CD4-positive, alpha-beta T cell (primary cell): ENCODE data around the gene MACROD2. TPM values are rescaled to one million over a fixed set of nuclear protein-coding genes. Genes with fewer than 3 reads are reported as not detected.

Source experiments
- ATAC-seq: fragments of 200-7000 bp; cut with Tn5 transposase; one replicate; pipeline ENCODE4 v1.10.0; 2022; ENCODE audit warnings: mild to moderate bottlenecking; ENCODE audit not compliant: poor library complexity
- CTCF ChIA-PET: fragments of 350-600 bp; sonication (Branson Sonifier 250); formaldehyde crosslinking; loops from one replicate; lab custom pipeline; 2021; ENCODE audit warnings: antibody characterized with exemption, inconsistent platforms; lab: Charles Lee
- POLR2A ChIA-PET: fragments of 350-600 bp; sonication (Branson Sonifier 250); formaldehyde crosslinking; loops from one replicate; lab custom pipeline; 2021; ENCODE audit warnings: antibody characterized with exemption, inconsistent platforms; lab: Charles Lee
- DNase-seq, 14 experiments: peaks; one replicate each; pipeline ENCODE4 v3.0.0-alpha.2; 2013 to 2020; ENCODE audit warnings: mixed read lengths in 2 of 14
- H3K27ac ChIP-seq, 2 donors: one replicate each; pipeline versions ENCODE4 v1.5.1 to v1.7.0; 2013; ENCODE audit warnings: low read length in 2 of 2, low read depth in 1 of 2, mild to moderate bottlenecking in 1 of 2
- H3K27me3 ChIP-seq, 2 experiments: 1 replicate in 1 of 2; 2 replicates in 1 of 2; pipeline versions ENCODE4 v1.6.1 to v1.7.0; 2013; ENCODE audit warnings: low read length in 2 of 2, control low read depth in 1 of 2, mild to moderate bottlenecking in 1 of 2, moderate library complexity in 1 of 2; ENCODE audit not compliant: insufficient read depth in 2 of 2, control insufficient read depth in 1 of 2
- H3K36me3 ChIP-seq: one replicate; pipeline ENCODE4 v1.6.1; 2013; ENCODE audit warnings: low read length, control low read depth; ENCODE audit not compliant: insufficient read depth
- H3K4me1 ChIP-seq: one replicate; pipeline ENCODE4 v1.6.1; 2013; ENCODE audit warnings: low read length, control low read depth; ENCODE audit not compliant: insufficient read depth
- H3K4me3 ChIP-seq: one replicate; pipeline ENCODE4 v1.5.1; 2013; ENCODE audit warnings: mild to moderate bottlenecking, low read length, moderate library complexity
- H3K9me3 ChIP-seq, 2 experiments: 1 replicate in 1 of 2; 2 replicates in 1 of 2; pipeline versions ENCODE4 v1.6.1 to v1.7.0; 2013; ENCODE audit warnings: low read length in 2 of 2, mild to moderate bottlenecking in 2 of 2, control low read depth in 1 of 2, moderate library complexity in 1 of 2; ENCODE audit not compliant: control insufficient read depth in 1 of 2, insufficient read depth in 1 of 2
- H3K27ac Mint-ChIP-seq: one replicate; pipeline ENCODE4 v1.8.0; 2020; ENCODE audit warnings: mixed read lengths
- H3K27me3 Mint-ChIP-seq: one replicate; pipeline ENCODE4 v1.8.0; 2021; ENCODE audit warnings: mixed read lengths
- H3K36me3 Mint-ChIP-seq: one replicate; pipeline ENCODE4 v1.8.0; 2021; ENCODE audit warnings: low read depth, mixed read lengths
- H3K4me1 Mint-ChIP-seq: one replicate; pipeline ENCODE4 v1.8.0; 2021; ENCODE audit warnings: low read depth, mixed read lengths
- H3K4me3 Mint-ChIP-seq: one replicate; pipeline ENCODE4 v1.8.0; 2020; ENCODE audit warnings: mild to moderate bottlenecking, mixed read lengths
- H3K9me3 Mint-ChIP-seq: one replicate; pipeline ENCODE4 v1.8.0; 2020; ENCODE audit warnings: mixed read lengths
- CTCF ChIP-seq: fragments of 200-600 bp; IDR thresholded peaks from one replicate; pipeline ENCODE4 v1.8.0; 2022; ENCODE audit warnings: antibody characterized with exemption, mild to moderate bottlenecking
- intact Hi-C, 2 experiments: fragments of 100-400 bp; cut with DNase I in 1 of 2; cut with micrococcal nuclease in 1 of 2; formaldehyde crosslinking; loops; one replicate each; pipeline versions ENCODE4 v1.15.1 to v1.9.0; 2023 to 2025; cut with DNase I, micrococcal nuclease
- total RNA-seq, 174 experiments: library from RNA in 2 of 174; stranded (reverse) in 2 of 174; gene quantifications; one replicate each; pipeline ENCODE4 v1.2.3 and lab custom pipeline; 2021 to 2026

The MACROD2 gene
- total RNA-seq, 2 experiments from 2014 or later = not detected

- intact Hi-C loops = no loop called here
- Mint-ChIP-seq H3K36me3 (no peaks in the 10 kb centered on the region), H3K27ac (no peak overlapping the region), H3K27me3 (no peaks in the 10 kb centered on the region), H3K9me3 (peaks cover 11% of the 10 kb centered on the region), H3K4me3 (no peak overlapping the region), H3K4me1 (no peaks in the 10 kb centered on the region)
- Histone ChIP-seq H3K4me1 (no peaks in the 10 kb centered on the region), H3K27ac (no peak overlapping the region), H3K4me3 (no peak overlapping the region), H3K9me3 (peaks cover 0 to 4% of the 10 kb centered on the region in 2 experiments), H3K27me3 (no peaks in the 10 kb centered on the region), H3K36me3 (no peaks in the 10 kb centered on the region)
- no peak for TF ChIP-seq CTCF
- ChIA-PET POLR2A (no interaction called here), CTCF (no interaction called here)
- DNase-seq (no peak), ATAC-seq (no peak)
These were observed 1646.8 kb downstream of the MACROD2 start for GRCh38 chr20:15642109-15642508.

DNA sequence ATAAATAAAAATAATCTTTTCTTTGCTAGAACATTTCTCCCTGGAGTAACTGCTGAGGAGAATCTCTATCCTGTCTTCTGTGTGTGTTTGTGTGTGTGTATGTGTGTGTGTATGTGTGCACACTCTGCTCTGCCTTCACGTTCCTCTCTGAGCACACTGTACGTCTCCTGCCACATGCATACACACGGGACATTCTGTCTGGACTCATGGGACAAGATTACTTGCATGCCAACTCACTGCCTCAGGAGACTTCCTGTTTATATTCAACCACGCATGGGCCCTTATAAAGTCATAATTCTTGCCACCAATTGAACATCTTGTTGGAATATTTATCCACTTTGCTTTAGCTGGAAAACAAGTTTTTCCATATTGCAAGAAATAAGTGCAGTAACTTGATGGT lies 1647.4 kb downstream of the MACROD2 start:
- ATAC-seq = no peak
- CTCF ChIA-PET = no interaction called here

DNA sequence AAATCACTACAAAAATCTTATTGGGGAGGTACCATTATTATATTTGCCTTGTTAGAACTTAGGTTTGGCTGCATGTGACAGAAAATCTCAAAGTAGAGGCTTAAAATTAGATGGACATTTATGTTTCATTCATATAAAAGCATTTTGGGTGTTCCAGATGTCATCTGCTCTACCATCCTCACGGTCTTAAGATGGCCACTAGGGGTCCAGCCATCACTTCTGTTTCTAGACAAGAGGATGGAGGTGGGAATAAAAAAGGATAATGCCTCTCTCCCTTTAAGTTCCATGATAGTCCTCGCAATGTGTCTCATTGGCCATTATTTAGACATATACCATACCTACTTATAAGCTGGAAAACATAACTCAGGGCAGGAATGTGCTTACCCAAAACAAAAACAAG lies 1648.4 kb downstream of the MACROD2 start:
- intact Hi-C loops = no loop called here
- no peak for TF ChIP-seq CTCF
- ATAC-seq = no peak

More for the DNA sequence above, 1647.4 kb downstream of the MACROD2 start:
- Mint-ChIP-seq H3K27ac (no peak overlapping the region), H3K4me1 (no peaks in the 10 kb centered on the region), H3K9me3 (peaks cover 12% of the 10 kb centered on the region), H3K4me3 (no peak overlapping the region), H3K36me3 (no peaks in the 10 kb centered on the region), H3K27me3 (no peaks in the 10 kb centered on the region)
- H3K4me1 ChIP-seq = no peaks in the 10 kb centered on the region
- no peak overlapping the region for H3K27ac ChIP-seq
- no peaks in the 10 kb centered on the region for H3K27me3 ChIP-seq
- intact Hi-C loops = no loop called here
- no peak for TF ChIP-seq CTCF
- H3K36me3 ChIP-seq = no peaks in the 10 kb centered on the region
- POLR2A ChIA-PET = no interaction called here
- H3K9me3 ChIP-seq = peaks cover 0 to 4% of the 10 kb centered on the region in 2 experiments
- no peak overlapping the region for H3K4me3 ChIP-seq
- no peak for DNase-seq

More for the DNA sequence above, 1648.4 kb downstream of the MACROD2 start:
- Histone ChIP-seq H3K4me1 (no peaks in the 10 kb centered on the region), H3K27ac (no peak overlapping the region), H3K4me3 (no peak overlapping the region), H3K36me3 (no peaks in the 10 kb centered on the region), H3K27me3 (no peaks in the 10 kb centered on the region), H3K9me3 (peaks cover 0 to 4% of the 10 kb centered on the region in 2 experiments)
- no peaks in the 10 kb centered on the region for H3K27me3 Mint-ChIP-seq
- no peaks in the 10 kb centered on the region for H3K36me3 Mint-ChIP-seq
- DNase-seq = no peak
- ChIA-PET POLR2A (no interaction called here), CTCF (no interaction called here)
- no peak overlapping the region for H3K4me3 Mint-ChIP-seq
- peaks cover 9% of the 10 kb centered on the region for H3K9me3 Mint-ChIP-seq
- no peaks in the 10 kb centered on the region for H3K4me1 Mint-ChIP-seq
- no peak overlapping the region for H3K27ac Mint-ChIP-seq
